CD8-positive, alpha-beta memory T cell (primary cell): Measurements from ENCODE around the gene EIF4A3. TPM values are rescaled to one million over a fixed set of nuclear protein-coding genes. Genes with fewer than 3 reads are reported as not detected.

Source experiments
- CTCF ChIA-PET: fragments of 350-600 bp; sonication (Branson Sonifier 250); formaldehyde crosslinking; loops from one replicate; lab custom pipeline; 2021; ENCODE audit warnings: antibody characterized with exemption; lab: Charles Lee
- POLR2A ChIA-PET: fragments of 350-600 bp; sonication (Branson Sonifier 250); formaldehyde crosslinking; loops from one replicate; lab custom pipeline; 2021; ENCODE audit warnings: antibody characterized with exemption; lab: Charles Lee
- DNase-seq, 5 donors: peaks; one replicate each; pipeline versions ENCODE4 v3.0.0 to v3.0.0-alpha.2; 2020 to 2022; ENCODE audit warnings: mixed read lengths in 1 of 5
- H3K27ac ChIP-seq: one replicate; pipeline ENCODE4 v1.7.0; 2013; ENCODE audit warnings: low read depth, mild to moderate bottlenecking, low read length, moderate library complexity
- H3K27me3 ChIP-seq: 2 replicates; pipeline ENCODE4 v1.7.0; 2013; ENCODE audit warnings: low read length, mild to moderate bottlenecking; ENCODE audit not compliant: insufficient read depth, poor library complexity, severe bottlenecking
- H3K36me3 ChIP-seq: 2 replicates; pipeline ENCODE4 v1.7.0; 2013; ENCODE audit warnings: mild to moderate bottlenecking, low read length, moderate library complexity; ENCODE audit not compliant: insufficient read depth
- H3K4me1 ChIP-seq: 2 replicates; pipeline ENCODE4 v1.7.0; 2013; ENCODE audit warnings: mild to moderate bottlenecking, low read length, moderate library complexity; ENCODE audit not compliant: insufficient read depth
- H3K4me3 ChIP-seq: 2 replicates; pipeline ENCODE4 v1.7.0; 2013; ENCODE audit warnings: mild to moderate bottlenecking, low read length
- H3K9me3 ChIP-seq: 2 replicates; pipeline ENCODE4 v1.7.0; 2013; ENCODE audit warnings: mild to moderate bottlenecking, low read length
- H3K27ac Mint-ChIP-seq, 8 donors: one replicate each; pipeline ENCODE4 v1.8.0; 2020 to 2021; ENCODE audit warnings: mixed read lengths in 8 of 8, mild to moderate bottlenecking in 6 of 8, inconsistent platforms in 3 of 8, moderate library complexity in 3 of 8
- H3K27me3 Mint-ChIP-seq, 2 donors: one replicate each; pipeline ENCODE4 v1.8.0; 2020 to 2021; ENCODE audit warnings: mixed read lengths in 2 of 2, mild to moderate bottlenecking in 1 of 2, moderate library complexity in 1 of 2
- H3K36me3 Mint-ChIP-seq, 3 donors: one replicate each; pipeline ENCODE4 v1.8.0; 2020 to 2021; ENCODE audit warnings: mixed read lengths in 3 of 3, inconsistent platforms in 1 of 3, mild to moderate bottlenecking in 1 of 3
- H3K4me1 Mint-ChIP-seq, 3 donors: one replicate each; pipeline ENCODE4 v1.8.0; 2020 to 2021; ENCODE audit warnings: mixed read lengths in 3 of 3, inconsistent platforms in 1 of 3, mild to moderate bottlenecking in 1 of 3
- H3K4me3 Mint-ChIP-seq, 7 donors: one replicate each; pipeline ENCODE4 v1.8.0; 2020 to 2021; ENCODE audit warnings: mixed read lengths in 7 of 7, mild to moderate bottlenecking in 6 of 7, moderate library complexity in 4 of 7, inconsistent platforms in 2 of 7
- H3K9me3 Mint-ChIP-seq, 5 donors: one replicate each; pipeline ENCODE4 v1.8.0; 2020 to 2022; ENCODE audit warnings: mixed read lengths in 5 of 5, mild to moderate bottlenecking in 3 of 5, moderate library complexity in 2 of 5, inconsistent platforms in 1 of 5
- polyA plus RNA-seq: library from polyadenylated mRNA; unstranded; fragments of 300-500 nt; fragmentation: Illumina TruSeq; gene quantifications from one replicate; pipeline ENCODE4 v1.2.3, GENCODE V29; 2021
- total RNA-seq, 2 experiments: library from RNA; stranded (reverse); gene quantifications; one replicate each; pipeline ENCODE4 v1.2.3, GENCODE V29; 2021

The EIF4A3 gene
- total and polyA plus RNA-seq, 3 experiments from 2014 or later = 77.6 to 181 (median 174) TPM

- Mint-ChIP-seq H3K9me3 (no peaks in the 10 kb centered on the region), H3K27ac (peak overlapping the region in 4 of 8 donors; percentile 10 to 72 (median 36)), H3K36me3 (peaks cover 0 to 14% (median 2%) of the 10 kb centered on the region in 3 donors), H3K27me3 (no peaks in the 10 kb centered on the region), H3K4me1 (peaks cover 19 to 35% (median 29%) of the 10 kb centered on the region in 3 donors), H3K4me3 (peak overlapping the region; percentile 7 to 89 (median 58))
- H3K36me3 ChIP-seq = no peaks in the 10 kb centered on the region
- ChIA-PET POLR2A (no interaction called here), CTCF (no interaction called here)
- no peak overlapping the region for H3K4me3 ChIP-seq
- no peaks in the 10 kb centered on the region for H3K9me3 ChIP-seq
- no peaks in the 10 kb centered on the region for H3K27me3 ChIP-seq
- DNase-seq = peak in 1 of 5 donors; percentile 41
- peaks cover 21% of the 10 kb centered on the region for H3K4me1 ChIP-seq
- H3K27ac ChIP-seq = no peak overlapping the region
Measured at GRCh38 chr17:80103449-80104085, 43.4 kb downstream of the EIF4A3 start.

GRCh38 chr17:80102664-80103448 is 44.1 kb downstream of the EIF4A3 start:
- peaks cover 19 to 35% (median 29%) of the 10 kb centered on the region in 3 donors for H3K4me1 Mint-ChIP-seq
- peaks cover 21% of the 10 kb centered on the region for H3K4me1 ChIP-seq
- no peak for DNase-seq
- H3K4me3 ChIP-seq = no peak overlapping the region
- H3K9me3 Mint-ChIP-seq = no peaks in the 10 kb centered on the region
- H3K27ac Mint-ChIP-seq = peak overlapping the region in 7 of 8 donors; percentile 35 to 90 (median 72)
- POLR2A ChIA-PET = no interaction called here
- no peaks in the 10 kb centered on the region for H3K9me3 ChIP-seq
- CTCF ChIA-PET = interaction anchor here (1.3 to 2.6 kb wide), 3 partner anchors 20 to 263 kb away, joined by 4 to 23 read pairs (median 12); no protein-coding TSS in a partner anchor
- H3K27ac ChIP-seq = no peak overlapping the region
- H3K36me3 Mint-ChIP-seq = peaks cover 0 to 13% (median 2%) of the 10 kb centered on the region in 3 donors
- H3K27me3 Mint-ChIP-seq = no peaks in the 10 kb centered on the region
- no peaks in the 10 kb centered on the region for H3K36me3 ChIP-seq
- peak overlapping the region; percentile 88 to 94 (median 91) for H3K4me3 Mint-ChIP-seq
- H3K27me3 ChIP-seq = no peaks in the 10 kb centered on the region

- Histone ChIP-seq H3K27me3 (no peaks in the 10 kb centered on the region), H3K4me3 (peak overlapping the region; percentile 77), H3K4me1 (peaks cover 21% of the 10 kb centered on the region), H3K9me3 (no peaks in the 10 kb centered on the region), H3K27ac (peak overlapping the region; percentile 67), H3K36me3 (no peaks in the 10 kb centered on the region)
- peaks cover 0 to 13% (median 2%) of the 10 kb centered on the region in 3 donors for H3K36me3 Mint-ChIP-seq
- no peaks in the 10 kb centered on the region for H3K27me3 Mint-ChIP-seq
- no peaks in the 10 kb centered on the region for H3K9me3 Mint-ChIP-seq
- ChIA-PET POLR2A (interaction anchor here (0.5 to 1.0 kb wide), 3 partner anchors 9 to 43 kb away, joined by 3 to 9 read pairs (median 4); no protein-coding TSS in a partner anchor), CTCF (interaction anchor here (0.6 to 2.6 kb wide), 22 partner anchors 8 to 353 kb away, joined by 3 to 23 read pairs (median 4); no protein-coding TSS in a partner anchor)
- H3K27ac Mint-ChIP-seq = peak overlapping the region; percentile 72 to 93 (median 87)
- no peak for DNase-seq
- H3K4me3 Mint-ChIP-seq = peak overlapping the region; percentile 88 to 94 (median 91)
- H3K4me1 Mint-ChIP-seq = peaks cover 19 to 35% (median 29%) of the 10 kb centered on the region in 3 donors
Measured at GRCh38 chr17:80101946-80102663, 44.8 kb downstream of the EIF4A3 start.

GRCh38 chr17:80101011-80101945 is 45.6 kb downstream of the EIF4A3 start, which contains the start of gene GAA:
Gene GAA, plus strand, starts transcription at chr17:80101581. Its CDS starts 3,006 bp downstream, at chr17:80104587.
- no peaks in the 10 kb centered on the region for H3K27me3 Mint-ChIP-seq
- POLR2A ChIA-PET = interaction anchor here (0.5 to 1.0 kb wide), 4 partner anchors 8 to 44 kb away, joined by 3 to 9 read pairs (median 4); no protein-coding TSS in a partner anchor
- H3K4me3 Mint-ChIP-seq = peak within 1 kb of the TSS; percentile 88 to 94 (median 91)

GRCh38 chr17:80100035-80100323 is 46.9 kb downstream of the EIF4A3 start:
- Histone ChIP-seq H3K27me3 (no peaks in the 10 kb centered on the region), H3K36me3 (no peaks in the 10 kb centered on the region), H3K4me3 (no peak overlapping the region), H3K4me1 (peaks cover 21% of the 10 kb centered on the region), H3K9me3 (no peaks in the 10 kb centered on the region), H3K27ac (no peak overlapping the region)
- Mint-ChIP-seq H3K27ac (peak overlapping the region in 5 of 8 donors; percentile 59 to 93 (median 79)), H3K36me3 (peaks cover 0 to 5% (median 0%) of the 10 kb centered on the region in 3 donors), H3K4me1 (peaks cover 19 to 35% (median 29%) of the 10 kb centered on the region in 3 donors), H3K27me3 (peaks cover 0 to 2% of the 10 kb centered on the region in 2 donors), H3K9me3 (no peaks in the 10 kb centered on the region), H3K4me3 (peak overlapping the region; percentile 33 to 90 (median 86))
- CTCF ChIA-PET = interaction anchor here (1.6 to 2.6 kb wide), 2 partner anchors 17 to 112 kb away, joined by 3 to 23 read pairs; no protein-coding TSS in a partner anchor
- POLR2A ChIA-PET = no interaction called here
- peak in 1 of 5 donors; percentile 23 for DNase-seq

More at GRCh38 chr17:80101011-80101945, 45.6 kb downstream of the EIF4A3 start, which contains the start of gene GAA:
- Histone ChIP-seq H3K27ac (peak within 1 kb of the TSS; percentile 67), H3K36me3 (no peaks in the 10 kb centered on the region), H3K4me1 (peaks cover 21% of the 10 kb centered on the region), H3K4me3 (peak within 1 kb of the TSS; percentile 86), H3K9me3 (no peaks in the 10 kb centered on the region), H3K27me3 (no peaks in the 10 kb centered on the region)
- Mint-ChIP-seq H3K4me1 (peaks cover 19 to 35% (median 29%) of the 10 kb centered on the region in 3 donors), H3K27ac (peak within 1 kb of the TSS; percentile 77 to 93 (median 89)), H3K36me3 (peaks cover 0 to 11% (median 2%) of the 10 kb centered on the region in 3 donors), H3K9me3 (no peaks in the 10 kb centered on the region)
- peak; percentile 89 to 92 (median 92) for DNase-seq
- CTCF ChIA-PET = interaction anchor here (0.6 to 2.6 kb wide), 24 partner anchors 9 to 354 kb away, joined by 3 to 23 read pairs (median 4); no protein-coding TSS in a partner anchor

- no peaks in the 10 kb centered on the region for H3K9me3 Mint-ChIP-seq
- H3K4me1 Mint-ChIP-seq = peaks cover 19 to 35% (median 29%) of the 10 kb centered on the region in 3 donors
- H3K4me3 Mint-ChIP-seq = peak overlapping the region; percentile 13 to 86 (median 34)
- H3K36me3 Mint-ChIP-seq = peaks cover 0 to 5% (median 0%) of the 10 kb centered on the region in 3 donors
- no peak overlapping the region for H3K4me3 ChIP-seq
- POLR2A ChIA-PET = no interaction called here
- CTCF ChIA-PET = no interaction called here
- DNase-seq = peak in 1 of 5 donors; percentile 47
- peaks cover 21% of the 10 kb centered on the region for H3K4me1 ChIP-seq
- H3K36me3 ChIP-seq = no peaks in the 10 kb centered on the region
- no peak overlapping the region for H3K27ac ChIP-seq
- H3K27me3 Mint-ChIP-seq = peaks cover 0 to 3% of the 10 kb centered on the region in 2 donors
- H3K9me3 ChIP-seq = no peaks in the 10 kb centered on the region
- peak overlapping the region in 2 of 8 donors; percentile 29 to 56 for H3K27ac Mint-ChIP-seq
- H3K27me3 ChIP-seq = no peaks in the 10 kb centered on the region
Measured at GRCh38 chr17:80099291-80100034, 47.5 kb downstream of the EIF4A3 start.
